Stimulated activated naive CD4-positive, alpha-beta T cell treated with Interleukin-2 at 50 U/mL for 16 hours (primary cell): ENCODE measurements around the gene DTNB.
"Not testable (repeated sequence)": the region's sequence is repeated elsewhere in the genome, so short reads cannot be mapped to it uniquely, and the experiment has no call there.

Experiments
- DNase-seq: peaks from one replicate; lab custom pipeline; 2025; lab: John Stamatoyannopoulos, UW

Gene DTNB

GRCh38 chr2:25418944-25419677 lies 254.3 kb downstream of the DTNB start:
- DNase-seq: no peak

DNA sequence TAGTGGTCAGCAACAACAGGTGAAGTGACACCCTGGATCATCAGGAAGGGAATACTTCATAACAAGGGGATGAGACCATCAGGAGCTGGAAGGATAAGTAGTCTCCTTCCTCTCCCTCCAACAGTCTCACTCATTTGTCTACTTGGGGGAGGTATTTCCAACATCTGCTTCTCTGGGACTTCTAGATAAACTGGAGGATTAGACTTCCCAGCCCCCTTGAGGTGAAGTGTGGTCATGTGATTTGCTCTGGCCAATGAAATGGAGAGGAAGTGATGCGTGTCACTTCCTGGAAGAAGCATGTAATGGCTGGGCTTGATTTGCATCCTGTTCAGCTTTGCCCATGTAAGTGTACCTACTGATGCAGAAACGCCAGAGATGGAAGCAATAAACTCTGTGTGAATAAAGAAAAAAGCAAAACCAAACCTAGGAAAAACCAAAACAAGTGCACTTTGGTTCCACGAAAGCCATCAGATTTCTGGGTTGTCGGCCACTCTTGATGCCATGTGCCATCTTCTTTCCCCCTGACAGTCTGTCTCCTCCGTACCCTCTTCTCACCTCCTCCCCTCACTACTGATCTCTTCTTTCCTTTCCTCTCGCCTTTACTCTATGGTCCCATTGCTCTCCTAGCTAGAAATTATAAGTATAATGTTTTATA lies 255.5 kb downstream of the DTNB start:
- no peak for DNase-seq

- no peak for DNase-seq
These were observed 256.7 kb downstream of the DTNB start for GRCh38 chr2:25416674-25417073.

DNA sequence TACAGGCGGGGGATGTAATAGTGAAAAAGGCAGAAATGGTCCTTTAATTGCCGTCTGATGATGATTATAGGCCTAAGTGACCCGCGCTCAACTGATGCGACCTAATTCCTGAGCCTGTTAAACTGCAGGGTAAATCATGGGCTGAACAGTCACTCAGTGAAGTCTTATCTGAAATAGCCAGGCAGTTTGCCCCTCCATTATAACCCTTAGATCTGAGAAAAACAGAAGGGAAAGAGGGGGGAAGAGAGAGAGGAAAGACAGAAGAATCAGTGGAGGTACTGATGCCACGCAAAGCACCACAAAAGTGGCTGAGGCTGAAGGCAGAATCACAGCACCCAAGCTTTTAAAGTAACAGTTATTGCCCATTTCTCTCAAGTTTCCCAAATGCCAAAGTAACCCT lies 258.6 kb downstream of the DTNB start:
- no peak for DNase-seq

GRCh38 chr2:25413409-25413808 lies 260.0 kb downstream of the DTNB start:
- not testable (repeated sequence) for DNase-seq

DNA sequence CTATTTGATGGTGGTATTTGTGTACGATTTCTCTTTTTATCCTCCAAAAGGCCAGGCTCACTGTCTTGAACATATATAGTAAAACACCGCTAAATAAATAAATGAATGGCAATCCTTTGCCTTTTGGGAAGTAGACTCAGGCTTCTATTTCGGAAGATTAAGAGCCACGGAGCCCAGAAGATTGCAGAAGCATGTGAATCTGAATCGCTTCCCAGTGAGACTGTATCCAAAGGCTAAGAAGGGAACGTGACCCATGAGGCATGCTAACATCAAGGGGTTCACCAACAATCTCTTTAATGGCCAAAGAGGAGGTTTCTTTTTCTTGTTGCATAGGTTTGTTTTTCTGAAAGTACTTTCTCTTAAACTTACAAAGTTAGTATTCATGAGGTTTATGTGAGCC lies 261.6 kb downstream of the DTNB start:
- no peak for DNase-seq

DNA sequence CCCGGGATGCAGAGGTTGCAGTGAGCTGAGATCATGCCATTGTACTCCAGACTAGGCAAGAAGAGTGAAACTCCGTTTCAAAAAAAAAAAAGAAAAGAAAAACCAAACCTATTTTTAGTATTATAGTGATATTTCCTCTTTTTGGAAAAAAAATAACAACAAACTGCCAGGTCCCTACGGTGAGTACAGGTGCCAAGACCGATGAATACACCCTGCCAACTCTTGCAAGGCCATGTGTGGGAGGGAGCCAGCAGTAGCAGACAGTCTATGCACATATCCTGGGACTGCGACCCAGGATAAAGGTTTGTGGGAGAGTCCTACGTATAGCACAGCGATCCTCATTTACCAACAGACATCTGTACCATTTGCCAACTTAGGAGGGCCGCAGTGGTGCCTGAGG lies 262.1 kb downstream of the DTNB start:
- DNase-seq: no peak

- no peak for DNase-seq
These were observed 263.0 kb downstream of the DTNB start for GRCh38 chr2:25410370-25410769.

DNA sequence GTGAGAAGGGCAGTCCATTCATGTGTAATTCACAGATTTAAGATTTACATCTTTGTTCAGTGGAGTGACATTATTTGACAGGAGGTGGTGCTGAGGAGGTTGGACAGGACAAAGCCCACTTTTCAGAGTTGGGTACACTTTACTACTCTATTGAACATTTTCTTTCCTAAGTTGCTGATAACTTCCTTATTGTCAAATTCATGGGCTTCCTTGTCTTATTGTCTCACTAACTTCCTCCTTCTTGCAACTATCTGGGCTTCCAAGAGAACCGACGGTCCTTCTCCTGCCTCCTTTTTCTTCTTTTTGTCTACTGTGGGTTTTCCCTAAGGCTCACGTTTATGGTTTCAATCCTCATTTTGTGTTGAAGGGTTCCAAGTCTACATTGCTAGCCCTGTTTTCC lies 263.9 kb downstream of the DTNB start:
- DNase-seq: no peak

DNA sequence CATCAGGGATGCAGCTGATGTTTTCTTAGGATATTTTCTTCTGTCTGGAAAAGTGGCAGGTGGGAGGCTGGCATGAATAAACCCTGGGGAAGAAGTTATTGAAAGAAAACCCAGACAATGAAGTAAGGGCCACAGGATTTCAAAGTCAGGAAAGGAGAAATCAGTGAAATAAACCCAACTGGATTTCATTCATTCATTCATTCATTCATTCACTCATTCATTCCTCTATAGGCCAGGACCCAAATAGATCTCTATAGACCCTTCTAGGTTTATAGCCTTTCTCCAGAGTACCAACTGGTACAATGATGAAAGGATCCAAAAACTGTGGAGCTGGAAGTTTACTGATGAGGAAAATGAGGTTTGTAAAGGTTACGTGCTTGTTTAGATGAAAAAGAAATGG lies 264.3 kb downstream of the DTNB start:
- no peak for DNase-seq

- no peak for DNase-seq
These were observed 267.6 kb downstream of the DTNB start for GRCh38 chr2:25405611-25406295.

DNA sequence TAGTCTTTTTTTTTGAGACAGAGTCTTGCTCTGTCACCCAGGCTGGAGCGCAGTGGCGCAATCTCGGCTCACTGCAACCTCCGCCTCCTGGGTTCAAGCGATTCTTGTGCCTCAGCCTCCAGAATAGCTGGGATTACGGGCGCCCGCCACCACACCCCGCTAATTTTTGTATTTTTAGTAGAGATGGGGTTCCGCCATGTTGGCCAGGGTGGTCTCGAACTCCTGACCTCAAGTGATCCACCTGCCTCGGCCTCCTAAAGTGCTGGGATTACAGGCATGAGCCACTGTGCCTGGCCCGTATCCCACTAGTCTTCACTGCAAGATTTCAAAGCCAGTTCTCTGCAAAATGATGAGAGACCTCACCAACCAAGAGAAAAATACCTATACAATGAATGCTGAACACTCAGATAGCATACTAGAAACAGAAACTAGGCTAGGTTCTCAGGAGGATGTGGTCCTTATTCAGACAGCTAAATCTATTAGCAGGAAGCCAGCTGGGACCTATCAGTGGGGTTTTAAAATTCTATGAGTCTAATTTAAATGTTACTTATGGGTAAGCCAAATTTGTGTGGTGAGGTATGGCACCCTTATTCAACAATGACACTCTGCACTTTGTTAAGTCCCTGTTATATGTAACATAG lies 270.1 kb downstream of the DTNB start:
- DNase-seq: not testable (repeated sequence)

DNA sequence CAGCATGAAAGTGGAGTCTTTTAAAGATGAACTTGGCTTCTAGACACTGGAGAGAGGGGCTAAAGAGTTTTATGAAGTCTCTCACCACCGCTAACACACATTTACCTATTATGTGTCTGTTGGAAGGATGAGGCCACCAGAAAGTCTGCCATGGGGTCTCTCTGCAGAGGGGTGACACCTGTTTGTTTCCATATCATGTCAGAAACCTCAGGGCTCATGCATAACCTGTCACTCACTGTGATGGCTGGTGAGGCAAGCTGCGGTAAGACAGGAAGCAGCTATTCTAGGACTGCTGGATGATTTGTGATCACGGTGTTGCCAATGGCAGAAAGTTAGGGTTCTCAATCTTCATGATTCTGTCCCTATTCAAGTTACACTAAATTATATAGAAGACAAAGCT lies 270.9 kb downstream of the DTNB start:
- DNase-seq: no peak

- no peak for DNase-seq
These were observed 271.9 kb downstream of the DTNB start for GRCh38 chr2:25401307-25402026.

GRCh38 chr2:25400576-25401216 lies 272.7 kb downstream of the DTNB start:
- DNase-seq: no peak

DNA sequence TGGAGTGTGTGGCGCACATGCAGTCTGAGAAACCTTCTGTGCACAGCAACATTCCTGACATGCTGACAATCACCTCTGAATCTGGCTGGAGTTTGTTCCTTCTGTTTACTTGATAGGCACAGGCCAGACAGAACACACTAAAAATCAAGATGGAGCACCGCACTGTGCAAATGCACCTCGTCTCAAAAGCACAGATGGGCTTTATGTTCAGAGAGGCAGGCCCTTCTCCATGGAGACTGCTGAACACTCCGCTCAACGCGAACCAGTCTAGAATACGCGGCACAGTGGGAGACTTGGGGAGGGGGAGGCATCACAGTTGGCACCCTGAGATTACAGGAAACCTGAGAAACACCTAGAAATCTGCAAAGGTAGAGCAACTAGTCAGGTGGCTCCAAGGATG lies 273.2 kb downstream of the DTNB start:
- DNase-seq: no peak

DNA sequence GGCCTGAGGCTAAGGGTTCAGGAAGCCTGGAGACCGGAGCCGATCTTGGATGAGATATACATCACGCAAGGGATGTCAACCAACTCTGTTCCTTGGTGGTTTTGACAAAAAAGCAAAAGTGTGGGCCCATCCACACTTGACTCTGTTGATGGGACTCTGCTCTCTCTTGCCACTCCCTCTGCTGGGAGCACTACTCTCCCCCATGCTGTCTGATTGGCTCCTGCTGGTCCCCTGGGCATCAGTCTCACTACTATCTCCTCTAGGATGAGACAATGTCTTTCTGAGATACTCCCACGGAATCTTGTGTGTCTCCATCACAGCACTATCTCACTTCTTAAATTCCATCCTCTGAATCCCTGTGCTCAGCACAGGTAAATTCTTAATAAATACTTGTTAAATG lies 274.8 kb downstream of the DTNB start:
- DNase-seq: no peak

- no peak for DNase-seq
These were observed 275.6 kb downstream of the DTNB start for GRCh38 chr2:25397777-25398176.

DNA sequence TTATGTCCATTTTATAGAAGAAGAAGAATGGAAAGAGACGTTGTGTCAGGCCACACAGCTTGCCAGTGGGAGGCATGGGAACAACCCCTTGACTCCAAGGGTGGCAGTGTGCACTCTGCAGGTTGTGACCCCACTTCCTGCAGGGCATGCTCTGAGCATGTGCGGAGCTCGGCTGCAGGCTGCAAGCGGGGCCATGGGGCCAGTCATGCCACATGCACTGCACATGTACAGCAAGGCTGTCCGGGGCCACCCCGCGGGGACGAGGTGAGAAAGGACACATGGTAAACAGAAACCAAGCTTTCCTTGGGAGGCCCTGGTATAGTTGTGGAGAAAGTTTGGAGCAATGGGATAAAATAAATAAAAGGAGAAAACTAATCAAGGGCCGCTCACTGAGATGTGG lies 284.2 kb downstream of the DTNB start:
- DNase-seq: no peak

DNA sequence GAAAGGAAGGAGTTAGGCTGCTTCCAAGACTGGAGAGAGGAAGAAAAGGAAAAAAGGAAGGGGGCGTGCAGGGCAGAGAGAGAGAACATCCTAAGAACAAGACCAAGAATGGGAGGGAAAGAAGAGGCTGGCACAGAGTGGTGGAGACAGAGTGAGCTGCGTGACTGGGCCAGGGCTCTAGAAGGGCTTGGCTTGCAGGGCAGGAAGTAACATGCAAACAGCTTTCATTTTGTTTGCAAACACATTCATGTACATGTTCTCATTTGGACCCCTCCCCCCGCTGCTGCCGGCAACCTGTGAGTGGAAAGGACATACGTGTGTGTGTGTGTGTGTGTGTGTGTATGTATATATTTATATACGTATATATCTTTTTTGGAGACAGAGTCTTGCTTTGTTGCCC lies 284.9 kb downstream of the DTNB start:
- no peak for DNase-seq

GRCh38 chr2:25387876-25388449 lies 285.4 kb downstream of the DTNB start:
- DNase-seq: no peak
